Endothelial cell of umbilical vein (primary cell): ENCODE data around the gene SECISBP2. TPM values are rescaled to one million over a fixed set of nuclear protein-coding genes. Genes with fewer than 3 reads are reported as not detected.

Experiments used
- BruUV-seq: library from RNA; stranded (reverse); fragments of 400-500 nt; replicated peaks from 2 replicates; lab custom pipeline; 2021; lab: Mats Ljungman, UMichigan
- CTCF ChIA-PET: fragments of 300-600, 350-600 bp; sonication (Branson Sonifier 250); formaldehyde crosslinking; loops from one replicate; lab custom pipeline; 2021; ENCODE audit warnings: antibody characterized with exemption, inconsistent platforms; lab: Charles Lee
- POLR2A ChIA-PET: fragments of 300-600, 350-600 bp; sonication (Branson Sonifier 250); formaldehyde crosslinking; loops from one replicate; lab custom pipeline; 2021; ENCODE audit warnings: antibody characterized with exemption, inconsistent platforms; lab: Charles Lee
- DNase-seq: peaks from one replicate; pipeline ENCODE4 v3.0.0-alpha.2; 2011; ENCODE audit warnings: low read depth, low spot score
- FAIRE-seq: peaks from 2 replicates; lab custom pipeline; 2011; peaks lifted over from hg19 to GRCh38; lab: Jason Lieb, UNC
- H2AFZ ChIP-seq: 2 replicates; pipeline ENCODE4 v1.6.0; 2012; ENCODE audit warnings: low read depth, low read length, control low read depth, inconsistent platforms
- H3K27ac ChIP-seq: 2 replicates; pipeline ENCODE4 v1.5.1; 2011; ENCODE audit warnings: low read depth, mild to moderate bottlenecking, control low read depth, low read length, moderate library complexity; ENCODE audit not compliant: insufficient read depth
- H3K27me3 ChIP-seq, 2 experiments: 2 replicates each; pipeline versions ENCODE4 v1.6.0 to v1.6.1; 2011; ENCODE audit warnings: low read length in 2 of 2, mixed read lengths in 1 of 2; ENCODE audit not compliant: control insufficient read depth in 2 of 2, insufficient read depth in 2 of 2
- H3K36me3 ChIP-seq, 2 experiments: 2 replicates in 1 of 2; 3 replicates in 1 of 2; pipeline ENCODE4 v1.5.1; 2011; ENCODE audit warnings: low read length in 2 of 2, mild to moderate bottlenecking in 1 of 2, moderate library complexity in 1 of 2; ENCODE audit not compliant: control insufficient read depth in 2 of 2, insufficient read depth in 2 of 2; ENCODE audit errors: extremely low read depth in 1 of 2
- H3K4me1 ChIP-seq: 3 replicates; pipeline ENCODE4 v1.5.1; 2011; ENCODE audit warnings: mild to moderate bottlenecking, low read length; ENCODE audit not compliant: control insufficient read depth, insufficient read depth; ENCODE audit errors: extremely low read depth
- H3K4me2 ChIP-seq: 2 replicates; pipeline ENCODE4 v1.6.1; 2011; ENCODE audit warnings: low read length, control low read depth, mixed read lengths; ENCODE audit not compliant: insufficient read depth
- H3K4me3 ChIP-seq, 3 experiments: fragments of 200-600 bp in 1 of 3; sonication (generic), shearing (Covaris generic) in 1 of 3; replicated peaks in 1 of 3; 2 replicates each; pipeline ENCODE4 v1.5.1; 2011 to 2016; ENCODE audit warnings: control low read depth in 3 of 3, low read length in 3 of 3, mild to moderate bottlenecking in 2 of 3, inconsistent platforms in 1 of 3, low read depth in 1 of 3, moderate library complexity in 1 of 3; ENCODE audit not compliant: insufficient read depth in 1 of 3
- H3K79me2 ChIP-seq: 2 replicates; pipeline ENCODE4 v1.6.0; 2012; ENCODE audit warnings: low read length, inconsistent platforms; ENCODE audit not compliant: control insufficient read depth, insufficient read depth
- H3K9ac ChIP-seq: replicated peaks from 2 replicates; pipeline ENCODE3; 2011; ENCODE audit warnings: low read length, control low read depth; ENCODE audit not compliant: insufficient read depth; ENCODE audit errors: extremely low read depth
- H3K9me1 ChIP-seq: replicated peaks from 3 replicates; pipeline ENCODE4 v1.6.0; 2011; ENCODE audit warnings: mild to moderate bottlenecking, low read length; ENCODE audit not compliant: control insufficient read depth, insufficient read depth; ENCODE audit errors: extremely low read depth
- H3K9me3 ChIP-seq: replicated peaks from 2 replicates; pipeline ENCODE4 v1.5.1; 2012; ENCODE audit warnings: low read length, inconsistent platforms; ENCODE audit not compliant: control insufficient read depth, insufficient read depth
- H4K20me1 ChIP-seq: replicated peaks from 2 replicates; pipeline ENCODE3; 2011; ENCODE audit warnings: mild to moderate bottlenecking, low read length; ENCODE audit not compliant: control insufficient read depth, insufficient read depth; ENCODE audit errors: extremely low read depth
- EZH2 ChIP-seq: IDR thresholded peaks from 2 replicates; pipeline ENCODE4 v1.6.1; 2012; ENCODE audit warnings: borderline replicate concordance, low read depth, mild to moderate bottlenecking, moderate library complexity, low read length, inconsistent platforms; ENCODE audit not compliant: severe bottlenecking
- FOS ChIP-seq: IDR thresholded peaks from 2 replicates; pipeline ENCODE4 v1.6.1; 2011; ENCODE audit warnings: mild to moderate bottlenecking, low read length, moderate library complexity, borderline replicate concordance; ENCODE audit not compliant: insufficient read depth
- GATA2 ChIP-seq: IDR thresholded peaks from 2 replicates; pipeline ENCODE4 v1.7.0; 2011; ENCODE audit warnings: low read depth, mild to moderate bottlenecking, moderate library complexity, mixed read lengths, low read length; ENCODE audit not compliant: insufficient read length, insufficient read depth
- JUN ChIP-seq: IDR thresholded peaks from 2 replicates; pipeline ENCODE4 v1.6.1; 2011; ENCODE audit warnings: borderline replicate concordance, low read depth; ENCODE audit not compliant: insufficient read length, insufficient read depth
- MYC ChIP-seq: IDR thresholded peaks from one replicate; pipeline ENCODE4 v1.6.1; 2011; ENCODE audit warnings: mild to moderate bottlenecking, low read depth, low read length
- POLR2A ChIP-seq: IDR thresholded peaks from 2 replicates; pipeline ENCODE4 v1.6.1; 2012; ENCODE audit warnings: low read depth, mild to moderate bottlenecking, control low read depth, low read length
- POLR2AphosphoS5 ChIP-seq: IDR thresholded peaks from 2 replicates; pipeline ENCODE4 v1.6.1; 2012; ENCODE audit warnings: low read depth, mild to moderate bottlenecking, control low read depth, low read length, moderate library complexity; ENCODE audit not compliant: insufficient read depth
- dilution Hi-C: fragments of 300-500 bp; cut with MboI; formaldehyde crosslinking; loops from one replicate; pipeline ENCODE4 v1.15.0; 2019; ENCODE audit warnings: low sequenced_read_pairs; ENCODE audit not compliant: extremely low pct_ligation_motif_present
- intact Hi-C: fragments of 100-400 bp; cut with micrococcal nuclease; formaldehyde crosslinking; loops from one replicate; pipeline ENCODE4 v1.10.0; 2022
- polyA plus RNA-seq, 4 experiments: library from polyadenylated mRNA; depleted of rRNA in 3 of 4; stranded (reverse) in 3 of 4; unstranded in 1 of 4; fragments of >200 nt; gene quantifications; 2 replicates each; pipeline versions ENCODE4 v1.2.1 to v1.2.3, GENCODE V29; 2011 to 2012; ENCODE audit warnings: missing spikeins in 1 of 4
- total RNA-seq: library from RNA; stranded (reverse); gene quantifications from 2 replicates; pipeline ENCODE4 v1.2.3, GENCODE V29; 2021
- TF ChIP-seq, protein P1 (sequence below): IDR thresholded peaks from 2 replicates; pipeline ENCODE4 v1.6.1; 2011; ENCODE audit not compliant: insufficient read depth, insufficient read length
- TF ChIP-seq, protein P2 (sequence below), 2 donors: IDR thresholded peaks; 1 replicate in 1 of 2; 2 replicates in 1 of 2; pipeline ENCODE4 v1.5.1; 2011; ENCODE audit warnings: low read length in 2 of 2, mild to moderate bottlenecking in 2 of 2, moderate library complexity in 2 of 2, control low read depth in 1 of 2, inconsistent platforms in 1 of 2, low read depth in 1 of 2; ENCODE audit not compliant: insufficient read depth in 1 of 2; ENCODE audit errors: extremely low read depth in 1 of 2

SECISBP2 gene
- total and polyA plus RNA-seq, 2 donors (not counting 3 experiments of a cell fraction or from before 2014, with no cell fraction given) = 22.7 to 36.3 TPM

DNA sequence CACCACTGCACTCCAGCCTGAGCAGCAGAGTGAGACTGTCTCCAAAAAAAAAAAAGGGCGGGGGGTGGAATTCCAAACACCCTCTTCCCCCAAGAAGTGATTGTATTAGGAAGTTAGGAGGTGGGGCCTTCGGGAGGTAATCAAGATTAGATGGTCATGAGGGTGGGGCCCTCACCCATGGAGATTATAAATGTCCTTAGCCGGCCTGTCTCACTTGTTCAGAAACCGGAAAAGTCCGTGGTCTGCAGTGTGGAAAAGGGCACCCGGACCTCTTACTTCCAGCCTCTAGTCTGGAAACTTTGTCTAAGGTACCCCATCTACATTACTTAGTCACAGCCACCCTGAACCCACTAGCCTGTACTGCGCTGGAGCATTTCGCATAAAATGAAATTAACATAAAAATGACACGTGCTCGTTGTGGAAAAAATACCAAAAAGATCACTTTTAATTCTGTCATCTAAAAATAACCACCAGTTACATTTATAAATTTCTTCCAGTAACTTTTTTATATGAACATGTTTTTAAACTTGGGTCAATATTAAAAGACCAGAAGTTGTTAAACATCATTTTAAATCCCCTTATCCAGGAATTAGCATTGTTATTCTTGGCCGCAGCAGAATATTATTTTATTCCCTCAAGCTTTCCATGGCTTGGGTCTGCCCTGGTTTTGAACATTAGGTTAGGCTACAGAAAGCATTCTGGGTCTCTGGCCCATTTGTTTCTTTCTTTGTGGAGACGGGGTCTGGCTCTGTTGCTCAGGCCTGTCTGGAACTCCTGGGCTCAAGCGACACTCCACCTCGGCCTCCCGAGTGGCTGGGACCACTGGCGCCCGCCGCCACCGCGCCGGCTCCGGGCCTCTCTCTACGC is 8.5 kb upstream of the SECISBP2 start:
- intact Hi-C loops = loop anchor here (1.0 to 10.0 kb wide), 5 partner anchors 8 to 923 kb away; partner anchors contain the start of genes SECISBP2 and SPIN1
- Histone ChIP-seq H3K9me3 (no peaks in the 10 kb centered on the region), H3K4me3 (peak overlapping the region; percentile 41 to 70 (median 54)), H3K9ac (peak overlapping the region; percentile 98), H4K20me1 (no peaks in the 10 kb centered on the region), H3K4me2 (peak overlapping the region; percentile 90), H3K4me1 (peaks cover 25% of the 10 kb centered on the region), H3K27me3 (no peaks in the 10 kb centered on the region), H3K79me2 (peaks cover 38% of the 10 kb centered on the region), H3K27ac (peak overlapping the region; percentile 98), H3K9me1 (no peaks in the 10 kb centered on the region), H2AFZ (no peak overlapping the region), H3K36me3 (peaks cover 0 to under 1% of the 10 kb centered on the region in 2 experiments)
- FAIRE-seq (peak; percentile 28), DNase-seq (peak; percentile 37)
- ChIA-PET POLR2A (interaction anchor here (0.6 kb wide), 1 partner anchor 9 kb away, joined by 3 read pairs; the partner anchor contains the start of gene SECISBP2), CTCF (interaction anchor here (1.3 kb wide), 1 partner anchor 31 kb away, joined by 4 read pairs; no protein-coding TSS in a partner anchor)
- no peak for TF ChIP-seq EZH2
- TF ChIP-seq, protein P1, sequence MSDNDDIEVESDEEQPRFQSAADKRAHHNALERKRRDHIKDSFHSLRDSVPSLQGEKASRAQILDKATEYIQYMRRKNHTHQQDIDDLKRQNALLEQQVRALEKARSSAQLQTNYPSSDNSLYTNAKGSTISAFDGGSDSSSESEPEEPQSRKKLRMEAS = no peak
- no peak for TF ChIP-seq MYC
- no peak for TF ChIP-seq JUN
- TF ChIP-seq GATA2 = no peak
- no peak for TF ChIP-seq FOS
- TF ChIP-seq POLR2A = peak; percentile 49
- TF ChIP-seq POLR2AphosphoS5 = peak; percentile 59
- TF ChIP-seq, protein P2, sequence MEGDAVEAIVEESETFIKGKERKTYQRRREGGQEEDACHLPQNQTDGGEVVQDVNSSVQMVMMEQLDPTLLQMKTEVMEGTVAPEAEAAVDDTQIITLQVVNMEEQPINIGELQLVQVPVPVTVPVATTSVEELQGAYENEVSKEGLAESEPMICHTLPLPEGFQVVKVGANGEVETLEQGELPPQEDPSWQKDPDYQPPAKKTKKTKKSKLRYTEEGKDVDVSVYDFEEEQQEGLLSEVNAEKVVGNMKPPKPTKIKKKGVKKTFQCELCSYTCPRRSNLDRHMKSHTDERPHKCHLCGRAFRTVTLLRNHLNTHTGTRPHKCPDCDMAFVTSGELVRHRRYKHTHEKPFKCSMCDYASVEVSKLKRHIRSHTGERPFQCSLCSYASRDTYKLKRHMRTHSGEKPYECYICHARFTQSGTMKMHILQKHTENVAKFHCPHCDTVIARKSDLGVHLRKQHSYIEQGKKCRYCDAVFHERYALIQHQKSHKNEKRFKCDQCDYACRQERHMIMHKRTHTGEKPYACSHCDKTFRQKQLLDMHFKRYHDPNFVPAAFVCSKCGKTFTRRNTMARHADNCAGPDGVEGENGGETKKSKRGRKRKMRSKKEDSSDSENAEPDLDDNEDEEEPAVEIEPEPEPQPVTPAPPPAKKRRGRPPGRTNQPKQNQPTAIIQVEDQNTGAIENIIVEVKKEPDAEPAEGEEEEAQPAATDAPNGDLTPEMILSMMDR (IDR thresholded peaks at IDR 0.05; ENCODE audit: extremely low read depth in 1 of 2, insufficient read depth in 1 of 2, low read depth in 1 of 2, low read length in 2 of 2) = no peak
- TSS peak; percentile 81 for BruUV-seq
- dilution Hi-C loops = no loop called here
